OCI-LY3 (cell line): ENCODE data around the gene GLRA3.

ENCODE experiments used
- H2AFZ ChIP-seq: fragments of 200-600, 300-600 bp; shearing (Covaris generic); 2 replicates; pipeline ENCODE4 v1.6.0; 2014; ENCODE audit warnings: antibody characterized with exemption, low read depth, low read length
- H3K27ac ChIP-seq: fragments of 200-600, 300-600 bp; sonication (generic); 2 replicates; pipeline ENCODE4 v1.5.1; 2014; ENCODE audit warnings: mild to moderate bottlenecking, low read length, moderate library complexity, mixed read lengths
- H3K27me3 ChIP-seq: fragments of 200-600, 300-600 bp; sonication (generic); 2 replicates; pipeline ENCODE4 v1.6.1; 2014; ENCODE audit warnings: low read depth, low read length, mixed read lengths
- H3K36me3 ChIP-seq: fragments of 200-600, 300-600 bp; sonication (generic); replicated peaks from 2 replicates; pipeline ENCODE3; 2014; ENCODE audit warnings: low read depth, low read length, mixed read lengths
- H3K4me1 ChIP-seq: fragments of 300-600, 200-600 bp; sonication (generic); 2 replicates; pipeline ENCODE4 v1.6.1; 2014; ENCODE audit warnings: low read length, mixed read lengths
- H3K4me2 ChIP-seq: fragments of 200-600, 300-600 bp; sonication (generic); 2 replicates; pipeline ENCODE4 v1.6.1; 2014; ENCODE audit warnings: low read length, mixed read lengths
- H3K4me3 ChIP-seq: fragments of 300-600, 200-600 bp; sonication (generic); 2 replicates; pipeline ENCODE4 v1.5.1; 2014; ENCODE audit warnings: antibody characterized with exemption, mild to moderate bottlenecking, low read length, moderate library complexity
- H3K79me2 ChIP-seq: fragments of 300-600, 200-600 bp; shearing (Covaris generic); 2 replicates; pipeline ENCODE4 v1.6.1; 2014; ENCODE audit warnings: mild to moderate bottlenecking, low read length, mixed read lengths
- H3K9ac ChIP-seq: fragments of 300-600, 200-600 bp; shearing (Covaris generic); 2 replicates; pipeline ENCODE4 v1.6.0; 2014; ENCODE audit warnings: mild to moderate bottlenecking, low read length, moderate library complexity
- H3K9me3 ChIP-seq: fragments of 200-600, 300-600 bp; shearing (Covaris generic); 2 replicates; pipeline ENCODE4 v1.6.1; 2014; ENCODE audit warnings: low read length, mixed read lengths; ENCODE audit not compliant: insufficient read depth
- H4K20me1 ChIP-seq: fragments of 200-600, 300-600 bp; sonication (generic); 2 replicates; pipeline ENCODE4 v1.6.1; 2016; ENCODE audit warnings: low read length, mixed read lengths; ENCODE audit not compliant: insufficient read depth
- EZH2phosphoT487 ChIP-seq: fragments of 200-600 bp; shearing (Covaris generic); IDR thresholded peaks from 2 replicates; pipeline ENCODE4 v1.6.1; 2018; ENCODE audit warnings: antibody characterized with exemption, mixed run types, low read depth
- TF ChIP-seq, protein P1 (sequence below): fragments of 200-600, 300-600 bp; sonication (generic); IDR thresholded peaks from 2 replicates; pipeline ENCODE4 v1.5.1; 2014; ENCODE audit warnings: antibody characterized with exemption, low read length, low read depth

Gene GLRA3

DNA sequence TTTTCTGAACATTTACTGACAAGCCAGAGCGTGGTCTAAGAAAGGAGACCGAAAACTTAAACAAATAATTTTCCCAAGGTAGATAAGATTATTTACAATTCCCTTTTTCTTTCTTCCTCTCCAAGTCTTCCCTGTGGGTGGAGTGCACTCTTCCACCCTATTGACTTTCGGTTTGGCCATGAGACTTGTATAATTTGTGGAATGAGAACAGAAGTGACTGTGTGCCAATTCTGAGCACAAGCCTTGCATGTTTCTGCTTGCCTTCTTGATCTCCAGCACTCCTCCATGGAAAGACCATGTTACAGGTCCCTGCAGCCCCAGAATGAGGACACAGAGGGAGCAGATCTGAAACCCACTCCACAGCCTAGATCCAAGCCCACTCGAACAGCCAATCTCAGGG, 156.8 kb downstream of the GLRA3 start:
- Histone ChIP-seq H3K27me3 (no peaks in the 10 kb centered on the region), H4K20me1 (no peaks in the 10 kb centered on the region), H3K4me2 (no peak overlapping the region), H3K27ac (no peak overlapping the region), H3K9ac (no peak overlapping the region), H2AFZ (no peak overlapping the region), H3K4me3 (no peak overlapping the region), H3K36me3 (no peaks in the 10 kb centered on the region), H3K4me1 (peaks cover 8% of the 10 kb centered on the region; the same call in 1 of the 2 replicates), H3K9me3 (no peaks in the 10 kb centered on the region), H3K79me2 (no peaks in the 10 kb centered on the region)
- TF ChIP-seq, protein P1, sequence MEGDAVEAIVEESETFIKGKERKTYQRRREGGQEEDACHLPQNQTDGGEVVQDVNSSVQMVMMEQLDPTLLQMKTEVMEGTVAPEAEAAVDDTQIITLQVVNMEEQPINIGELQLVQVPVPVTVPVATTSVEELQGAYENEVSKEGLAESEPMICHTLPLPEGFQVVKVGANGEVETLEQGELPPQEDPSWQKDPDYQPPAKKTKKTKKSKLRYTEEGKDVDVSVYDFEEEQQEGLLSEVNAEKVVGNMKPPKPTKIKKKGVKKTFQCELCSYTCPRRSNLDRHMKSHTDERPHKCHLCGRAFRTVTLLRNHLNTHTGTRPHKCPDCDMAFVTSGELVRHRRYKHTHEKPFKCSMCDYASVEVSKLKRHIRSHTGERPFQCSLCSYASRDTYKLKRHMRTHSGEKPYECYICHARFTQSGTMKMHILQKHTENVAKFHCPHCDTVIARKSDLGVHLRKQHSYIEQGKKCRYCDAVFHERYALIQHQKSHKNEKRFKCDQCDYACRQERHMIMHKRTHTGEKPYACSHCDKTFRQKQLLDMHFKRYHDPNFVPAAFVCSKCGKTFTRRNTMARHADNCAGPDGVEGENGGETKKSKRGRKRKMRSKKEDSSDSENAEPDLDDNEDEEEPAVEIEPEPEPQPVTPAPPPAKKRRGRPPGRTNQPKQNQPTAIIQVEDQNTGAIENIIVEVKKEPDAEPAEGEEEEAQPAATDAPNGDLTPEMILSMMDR, result no peak
- no peak for TF ChIP-seq EZH2phosphoT487

DNA sequence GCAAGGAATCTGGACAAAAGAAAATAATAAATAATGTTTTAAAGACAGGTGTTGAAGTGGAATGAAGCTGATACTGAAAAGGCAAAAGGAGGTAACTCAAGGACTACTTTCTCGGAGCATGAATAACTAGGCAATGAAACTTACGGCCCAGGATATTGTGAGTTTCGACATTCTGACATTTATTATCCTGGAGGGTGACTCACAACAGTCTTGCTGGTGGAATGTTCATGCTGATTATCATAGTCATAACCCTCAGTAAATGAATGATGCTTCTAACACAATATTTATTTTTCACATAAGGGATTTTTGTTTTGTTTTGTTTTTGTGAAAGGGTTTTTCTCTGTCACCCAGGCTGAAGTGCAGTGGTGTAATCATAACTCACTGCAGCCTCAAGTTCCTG, 159.8 kb downstream of the GLRA3 start:
- H3K9ac ChIP-seq, result no peak overlapping the region
- H3K79me2 ChIP-seq, result no peaks in the 10 kb centered on the region
- no peak overlapping the region for H3K4me2 ChIP-seq

DNA sequence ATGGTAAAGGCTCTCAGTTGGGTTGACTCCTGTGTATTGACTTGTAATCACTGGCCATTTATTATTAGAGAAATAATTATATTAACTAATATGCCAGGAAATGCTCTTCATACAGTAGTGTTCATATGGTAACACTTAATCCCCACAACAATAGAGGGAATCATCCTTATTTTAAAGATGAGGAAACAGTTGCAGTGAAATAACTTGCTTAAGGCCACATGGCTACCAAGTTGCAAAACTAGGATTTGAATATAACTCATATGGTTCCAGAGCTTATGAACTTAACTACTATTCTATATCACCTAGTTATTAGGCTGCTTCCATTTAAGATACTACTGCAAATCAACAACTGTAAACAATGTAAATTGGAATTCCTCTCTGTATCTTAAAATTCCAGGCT, 163.2 kb downstream of the GLRA3 start:
- Histone ChIP-seq H3K27ac (no peak overlapping the region), H3K4me3 (no peak overlapping the region), H3K4me2 (no peak overlapping the region), H3K4me1 (no peaks in the 10 kb centered on the region), H4K20me1 (no peaks in the 10 kb centered on the region), H3K9ac (no peak overlapping the region), H2AFZ (no peak overlapping the region), H3K27me3 (no peaks in the 10 kb centered on the region), H3K36me3 (no peaks in the 10 kb centered on the region), H3K9me3 (no peaks in the 10 kb centered on the region), H3K79me2 (no peaks in the 10 kb centered on the region)
- TF ChIP-seq EZH2phosphoT487, result no peak
- TF ChIP-seq, protein P1, result no peak

More for the DNA sequence above, 159.8 kb downstream of the GLRA3 start:
- Histone ChIP-seq H3K27ac (no peak overlapping the region), H3K27me3 (no peaks in the 10 kb centered on the region), H2AFZ (no peak overlapping the region), H4K20me1 (no peaks in the 10 kb centered on the region), H3K9me3 (no peaks in the 10 kb centered on the region), H3K4me3 (no peak overlapping the region), H3K36me3 (no peaks in the 10 kb centered on the region), H3K4me1 (peaks cover 7% of the 10 kb centered on the region; the same call in 1 of the 2 replicates)
- TF ChIP-seq, protein P1, result no peak
- TF ChIP-seq EZH2phosphoT487, result no peak

DNA sequence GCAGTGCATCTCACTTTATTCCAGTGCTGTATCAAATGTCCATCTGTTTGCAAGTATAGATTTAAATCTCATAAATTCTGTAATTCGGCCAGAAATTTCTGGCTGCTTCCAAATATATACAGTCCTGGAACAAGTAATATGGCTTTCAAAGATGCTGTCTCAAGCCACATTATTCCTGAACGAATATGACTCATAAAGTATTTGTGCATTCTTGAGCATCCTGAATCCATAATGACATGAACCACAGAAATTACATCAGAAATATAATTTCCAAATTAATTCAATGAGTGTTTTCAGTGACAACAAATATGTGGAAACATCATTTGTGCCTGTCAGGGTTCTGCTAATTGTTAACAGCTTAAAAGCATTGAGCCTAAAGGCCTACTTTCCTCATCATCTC, 165.8 kb downstream of the GLRA3 start:
- H3K27ac ChIP-seq, result no peak overlapping the region
- no peaks in the 10 kb centered on the region for H3K9me3 ChIP-seq
- H2AFZ ChIP-seq, result no peak overlapping the region
- TF ChIP-seq, protein P1, result no peak
- no peak for TF ChIP-seq EZH2phosphoT487
- H3K4me3 ChIP-seq, result no peak overlapping the region
- H3K79me2 ChIP-seq, result no peaks in the 10 kb centered on the region
- no peaks in the 10 kb centered on the region for H3K27me3 ChIP-seq
- no peaks in the 10 kb centered on the region for H3K36me3 ChIP-seq
- H3K4me1 ChIP-seq, result no peaks in the 10 kb centered on the region
- H3K9ac ChIP-seq, result no peak overlapping the region
- H3K4me2 ChIP-seq, result no peak overlapping the region
- H4K20me1 ChIP-seq, result no peaks in the 10 kb centered on the region
